Colonic mucosa (tissue), 4 donors: ENCODE measurements around the gene LUZP1. TPM values are rescaled to one million over a fixed set of nuclear protein-coding genes. Genes with fewer than 3 reads are reported as not detected.
"Not testable (repeated sequence)": the region's sequence is repeated elsewhere in the genome, so short reads cannot be mapped to it uniquely, and the experiment has no call there.

ENCODE experiments used
- DNase-seq: peaks from one replicate; pipeline ENCODE4 v3.0.0-alpha.2; 2020
- H3K27ac ChIP-seq: fragments of 200-600 bp; one replicate; pipeline ENCODE4 v1.8.0; 2021
- H3K27me3 ChIP-seq: fragments of 200-600 bp; one replicate; pipeline ENCODE4 v1.8.0; 2021
- H3K36me3 ChIP-seq: fragments of 200-600 bp; one replicate; pipeline ENCODE4 v1.8.0; 2021
- H3K4me1 ChIP-seq: fragments of 200-600 bp; one replicate; pipeline ENCODE4 v1.8.0; 2021; ENCODE audit warnings: mild to moderate bottlenecking
- H3K4me3 ChIP-seq: fragments of 200-600 bp; one replicate; pipeline ENCODE4 v1.8.0; 2021
- H3K9ac ChIP-seq, 2 donors: one replicate each; pipeline ENCODE4 v1.7.0; 2013; ENCODE audit warnings: control low read depth in 2 of 2, low read depth in 2 of 2, low read length in 2 of 2
- H3K9me3 ChIP-seq: fragments of 200-600 bp; one replicate; pipeline ENCODE4 v1.8.0; 2021
- intact Hi-C: fragments of 100-400 bp; cut with DNase I; formaldehyde crosslinking; loops from one replicate; pipeline ENCODE4 v1.14.1; 2022
- total RNA-seq, 2 donors: library from RNA; stranded (reverse); fragmentation: NEBNext Ultra II Directional in 1 of 2; extraction: Animal tissue kit (Norgen Biotek cat#: 25700) in 1 of 2; gene quantifications; one replicate each; pipeline ENCODE4 v1.2.1, GENCODE V29; 2021
- TF ChIP-seq, protein P1 (sequence below): fragments of 200-600 bp; IDR thresholded peaks from one replicate; pipeline ENCODE4 v1.8.0; 2022; ENCODE audit warnings: antibody characterized with exemption, mild to moderate bottlenecking
- donor health status: healthy.
- donor health status: DM: no; HTN: no; CAD: no.
- donor health status: DM: no; HTN: no; CAD: no.

The LUZP1 gene
- total RNA-seq, 2 donors from 2014 or later = 42.4 to 50.4 TPM

DNA sequence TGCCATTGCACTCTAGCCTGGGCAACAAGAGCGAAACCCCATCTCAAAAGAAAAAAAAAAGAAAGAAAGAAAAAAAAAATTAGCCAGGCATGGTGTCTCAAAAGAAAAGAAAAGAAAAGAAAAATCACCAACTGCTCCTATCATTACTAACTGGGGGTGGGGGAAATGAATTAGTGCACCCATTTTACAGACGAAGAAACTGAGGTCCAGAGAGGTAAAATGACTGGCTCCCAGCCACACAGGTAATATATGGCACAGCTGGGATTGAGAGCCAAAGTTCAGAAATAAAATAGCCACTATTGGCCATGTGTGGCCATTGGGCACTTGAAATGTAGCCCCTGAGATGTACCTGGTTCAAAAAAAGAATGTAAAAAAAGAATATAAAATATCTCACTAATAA, 39.9 kb upstream of the LUZP1 start:
- Histone ChIP-seq H3K27ac (no peak overlapping the region), H3K4me1 (no peaks in the 10 kb centered on the region), H3K27me3 (no peaks in the 10 kb centered on the region), H3K4me3 (no peak overlapping the region), H3K9ac (no peak overlapping the region), H3K36me3 (no peaks in the 10 kb centered on the region), H3K9me3 (no peaks in the 10 kb centered on the region)
- DNase-seq = no peak
- intact Hi-C loops = no loop called here
- TF ChIP-seq, protein P1, sequence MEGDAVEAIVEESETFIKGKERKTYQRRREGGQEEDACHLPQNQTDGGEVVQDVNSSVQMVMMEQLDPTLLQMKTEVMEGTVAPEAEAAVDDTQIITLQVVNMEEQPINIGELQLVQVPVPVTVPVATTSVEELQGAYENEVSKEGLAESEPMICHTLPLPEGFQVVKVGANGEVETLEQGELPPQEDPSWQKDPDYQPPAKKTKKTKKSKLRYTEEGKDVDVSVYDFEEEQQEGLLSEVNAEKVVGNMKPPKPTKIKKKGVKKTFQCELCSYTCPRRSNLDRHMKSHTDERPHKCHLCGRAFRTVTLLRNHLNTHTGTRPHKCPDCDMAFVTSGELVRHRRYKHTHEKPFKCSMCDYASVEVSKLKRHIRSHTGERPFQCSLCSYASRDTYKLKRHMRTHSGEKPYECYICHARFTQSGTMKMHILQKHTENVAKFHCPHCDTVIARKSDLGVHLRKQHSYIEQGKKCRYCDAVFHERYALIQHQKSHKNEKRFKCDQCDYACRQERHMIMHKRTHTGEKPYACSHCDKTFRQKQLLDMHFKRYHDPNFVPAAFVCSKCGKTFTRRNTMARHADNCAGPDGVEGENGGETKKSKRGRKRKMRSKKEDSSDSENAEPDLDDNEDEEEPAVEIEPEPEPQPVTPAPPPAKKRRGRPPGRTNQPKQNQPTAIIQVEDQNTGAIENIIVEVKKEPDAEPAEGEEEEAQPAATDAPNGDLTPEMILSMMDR = no peak

DNA sequence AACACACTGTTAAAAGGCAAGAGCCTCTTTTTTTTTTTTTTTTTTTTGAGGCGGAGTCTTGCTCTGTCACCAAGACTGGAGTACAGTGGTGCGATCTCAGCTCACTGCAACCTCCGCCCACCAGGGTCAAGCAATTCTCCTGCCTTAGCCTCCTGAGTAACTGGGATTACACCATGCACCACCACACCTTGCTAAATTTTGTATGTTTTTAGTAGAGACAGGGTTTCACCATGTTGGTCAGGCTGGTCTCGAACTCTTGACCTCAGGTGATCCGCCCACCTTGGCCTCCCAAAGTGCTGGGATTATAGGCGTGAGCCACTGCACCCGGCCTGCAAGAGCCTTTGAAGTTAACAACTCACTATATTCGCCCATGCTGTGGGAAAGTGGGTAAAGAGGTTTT, 39.1 kb upstream of the LUZP1 start:
- H3K36me3 ChIP-seq, H3K9ac ChIP-seq, H3K27me3 ChIP-seq, H3K4me1 ChIP-seq, DNase-seq, H3K9me3 ChIP-seq, H3K4me3 ChIP-seq, intact Hi-C loops, H3K27ac ChIP-seq: not testable (repeated sequence)

DNA sequence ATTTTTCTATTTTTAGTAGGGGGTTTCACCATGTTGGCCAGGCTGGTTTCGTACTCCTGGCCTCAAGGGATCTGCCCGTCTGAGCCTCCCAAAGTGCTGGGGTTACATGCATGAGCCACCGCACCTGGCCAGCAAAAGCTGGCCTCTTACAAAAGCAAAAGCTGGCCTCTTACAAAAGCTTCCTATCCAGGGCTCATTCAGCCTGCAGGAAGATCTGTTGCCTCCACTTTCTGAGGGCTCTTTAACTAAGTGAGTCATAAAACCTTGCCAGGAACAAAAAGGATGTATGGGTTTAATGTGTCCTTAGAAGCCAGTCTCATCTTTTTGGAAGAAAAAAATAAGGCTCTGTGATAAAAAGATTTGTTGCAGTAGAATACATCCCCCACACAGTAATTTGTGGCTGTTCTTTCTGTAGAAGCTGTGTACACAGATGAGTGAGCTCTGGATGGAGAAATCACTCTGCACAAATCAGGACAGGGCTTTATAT, 33.6 kb upstream of the LUZP1 start:
- TF ChIP-seq, protein P1 = no peak
- DNase-seq = no peak
- Histone ChIP-seq H3K27me3 (no peaks in the 10 kb centered on the region), H3K9ac (no peak overlapping the region), H3K36me3 (no peaks in the 10 kb centered on the region), H3K4me3 (no peak overlapping the region), H3K4me1 (no peaks in the 10 kb centered on the region), H3K27ac (no peak overlapping the region), H3K9me3 (no peaks in the 10 kb centered on the region)
- intact Hi-C loops = no loop called here

DNA sequence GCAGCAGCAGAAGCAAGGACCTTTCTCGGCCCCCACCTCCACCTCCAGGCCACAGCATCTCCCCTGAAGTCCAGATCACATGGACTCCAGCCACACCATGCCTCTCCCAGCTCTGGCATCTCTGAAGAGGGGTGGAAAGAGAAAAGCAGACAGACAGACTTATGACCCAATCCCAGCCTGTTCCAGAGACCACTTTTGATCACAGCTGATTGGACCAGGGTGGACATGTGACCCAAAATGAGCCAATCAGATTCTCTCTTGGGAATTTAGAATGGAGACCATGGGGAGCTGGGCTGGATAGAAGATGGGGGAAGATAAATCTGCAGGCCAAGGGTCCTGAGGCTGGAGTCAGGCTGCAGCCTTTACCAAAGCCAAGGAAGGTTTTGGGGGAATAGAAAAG, 32.2 kb upstream of the LUZP1 start:
- intact Hi-C loops = no loop called here
- H3K36me3 ChIP-seq = no peaks in the 10 kb centered on the region
- DNase-seq = no peak
- H3K27me3 ChIP-seq = no peaks in the 10 kb centered on the region
- no peak overlapping the region for H3K27ac ChIP-seq
- H3K9me3 ChIP-seq = no peaks in the 10 kb centered on the region
- no peak overlapping the region for H3K9ac ChIP-seq
- H3K4me1 ChIP-seq = no peaks in the 10 kb centered on the region
- TF ChIP-seq, protein P1 = no peak
- no peak overlapping the region for H3K4me3 ChIP-seq

DNA sequence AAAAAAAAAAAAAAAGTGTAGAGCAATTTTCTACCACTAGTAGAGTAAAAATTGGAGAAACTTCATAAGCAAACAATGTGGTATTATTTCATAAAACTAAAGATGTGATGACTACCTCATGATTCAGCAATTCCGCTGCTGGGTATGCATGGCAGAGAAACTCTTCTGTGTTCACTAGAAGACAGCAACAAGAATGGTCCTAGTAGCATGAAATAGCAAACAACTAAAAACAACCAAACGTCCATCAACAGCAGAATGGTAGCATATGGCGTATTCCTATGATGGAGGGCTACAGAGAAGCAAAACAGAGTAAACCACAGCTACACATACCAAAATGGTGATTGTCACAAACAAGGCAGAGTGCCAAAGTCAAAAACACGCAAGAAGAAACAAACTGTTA, 29.7 kb upstream of the LUZP1 start:
- intact Hi-C loops = no loop called here
- no peaks in the 10 kb centered on the region for H3K27me3 ChIP-seq
- no peak overlapping the region for H3K9ac ChIP-seq
- no peak overlapping the region for H3K27ac ChIP-seq
- TF ChIP-seq, protein P1 = no peak
- no peak for DNase-seq
- H3K4me3 ChIP-seq = no peak overlapping the region
- no peaks in the 10 kb centered on the region for H3K9me3 ChIP-seq
- H3K36me3 ChIP-seq = no peaks in the 10 kb centered on the region
- no peaks in the 10 kb centered on the region for H3K4me1 ChIP-seq

DNA sequence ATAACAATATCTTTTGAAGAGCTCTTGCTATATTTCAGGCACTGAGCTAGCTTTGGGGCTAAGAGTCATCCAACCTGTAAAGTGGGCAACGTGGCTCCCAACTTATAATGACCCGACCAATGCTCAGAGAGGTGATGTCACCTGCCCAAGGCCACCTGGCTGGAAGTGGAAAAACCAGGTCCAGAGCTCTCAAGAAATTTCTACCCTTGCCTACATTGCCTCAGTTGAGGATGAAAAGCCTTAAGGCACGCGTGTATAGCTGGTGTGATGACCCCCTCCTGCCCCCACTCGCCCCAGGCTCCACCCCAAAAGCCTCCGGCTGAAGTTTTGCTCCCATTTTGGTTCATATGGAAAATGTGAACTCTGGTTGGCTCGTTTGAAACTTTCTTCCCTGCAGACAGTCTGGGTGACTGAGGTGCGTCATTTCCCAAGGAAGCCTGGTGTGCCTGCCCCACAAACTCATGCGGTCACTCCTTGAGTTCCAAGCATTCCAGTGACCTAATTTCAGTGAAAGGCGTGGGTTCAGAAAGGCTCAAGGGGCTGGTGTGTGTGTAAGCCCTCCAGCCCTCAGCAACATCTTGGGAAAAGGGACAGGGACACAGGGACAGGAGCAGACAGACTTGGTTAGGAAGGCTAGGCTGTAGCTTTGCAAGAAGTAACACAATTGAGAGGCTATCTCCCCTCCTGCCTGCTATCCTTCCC, 28.1 kb upstream of the LUZP1 start:
- TF ChIP-seq, protein P1 = no peak

More for the DNA sequence above, 28.1 kb upstream of the LUZP1 start:
- Histone ChIP-seq H3K27me3 (no peaks in the 10 kb centered on the region), H3K9me3 (no peaks in the 10 kb centered on the region), H3K4me1 (no peaks in the 10 kb centered on the region), H3K9ac (no peak overlapping the region), H3K27ac (no peak overlapping the region), H3K36me3 (no peaks in the 10 kb centered on the region), H3K4me3 (no peak overlapping the region)
- no peak for DNase-seq
- intact Hi-C loops = no loop called here
